HCT116 (cell line): ENCODE results near the gene NINJ2. TPM values are rescaled to one million over a fixed set of nuclear protein-coding genes. Genes with fewer than 3 reads are reported as not detected.

ENCODE experiments used
- ATAC-seq: fragments of 200-7000 bp; cut with Tn5 transposase; 2 replicates; pipeline ENCODE4 v1.9.1; 2020; ENCODE audit warnings: mild to moderate bottlenecking, moderate library complexity
- BruUV-seq: library from RNA; stranded (reverse); fragments of 400-500 nt; replicated peaks from 2 replicates; lab custom pipeline; 2021; lab: Mats Ljungman, UMichigan
- CTCF ChIA-PET: fragments of 300-600 bp; sonication (Branson Sonifier 250); formaldehyde crosslinking; loops from one replicate; lab custom pipeline; 2021; ENCODE audit warnings: antibody characterized with exemption; lab: Charles Lee
- POLR2A ChIA-PET: fragments of 300-600, 350-600 bp; sonication (Branson Sonifier 250); formaldehyde crosslinking; loops from one replicate; lab custom pipeline; 2021; ENCODE audit warnings: antibody characterized with exemption; lab: Charles Lee
- RAD21 ChIA-PET, 2 experiments: fragments of 300-600 bp; sonication (Branson Sonifier 250); formaldehyde crosslinking; loops; one replicate each; lab custom pipeline; 2023; ENCODE audit warnings: low total read pairs in 2 of 2; ENCODE audit not compliant: uncharacterized antibody in 2 of 2, unreplicated experiment in 2 of 2, low non-redundant PET in 1 of 2; lab: Charles Lee
- DNase-seq: peaks from one replicate; pipeline ENCODE4 v3.0.0-alpha.2; 2010; ENCODE audit warnings: low read depth, low spot score
- H2AFZ ChIP-seq: fragments of 200-600 bp; shearing (Covaris generic), sonication (generic); 2 replicates; pipeline ENCODE4 v1.6.1; 2017; ENCODE audit warnings: low read depth, mixed run types, mixed read lengths, antibody characterized with exemption, low read length; ENCODE audit not compliant: poor library complexity, severe bottlenecking
- H3K27ac ChIP-seq: 2 replicates; pipeline ENCODE4 v1.5.1; 2012; ENCODE audit warnings: low read depth, low read length
- H3K27me3 ChIP-seq: fragments of 200-600 bp; sonication (generic); 2 replicates; pipeline ENCODE4 v1.6.1; 2016; ENCODE audit warnings: mixed run types, low read length, mixed read lengths; ENCODE audit not compliant: insufficient read depth
- H3K36me3 ChIP-seq, 2 experiments: fragments of 200-500 bp in 1 of 2; fragments of 200-600 bp in 1 of 2; sonication (Bioruptor generic) in 1 of 2; sonication (generic) in 1 of 2; 2 replicates each; pipeline versions ENCODE4 v1.5.1 to v1.6.1; 2014 to 2016; ENCODE audit warnings: low read length in 2 of 2, inconsistent platforms in 1 of 2, mixed read lengths in 1 of 2, mixed run types in 1 of 2; ENCODE audit not compliant: insufficient read depth in 2 of 2, control insufficient read depth in 1 of 2
- H3K4me1 ChIP-seq, 2 experiments: fragments of 200-600 bp in 1 of 2; sonication (generic) in 1 of 2; 2 replicates each; pipeline versions ENCODE4 v1.5.1 to v1.6.1; 2012 to 2017; ENCODE audit warnings: low read length in 2 of 2, inconsistent platforms in 1 of 2, mild to moderate bottlenecking in 1 of 2, mixed read lengths in 1 of 2, mixed run types in 1 of 2, moderate library complexity in 1 of 2; ENCODE audit not compliant: insufficient read depth in 2 of 2, control insufficient read depth in 1 of 2
- H3K4me2 ChIP-seq: fragments of 200-600 bp; sonication (generic); 2 replicates; pipeline ENCODE4 v1.6.1; 2017; ENCODE audit warnings: mixed run types, low read length, mixed read lengths
- H3K4me3 ChIP-seq, 2 experiments: fragments of 200-600 bp in 1 of 2; sonication (generic) in 1 of 2; replicated peaks in 1 of 2; 2 replicates each; pipeline ENCODE4 v1.5.1; 2011 to 2016; ENCODE audit warnings: low read length in 2 of 2, control low read depth in 1 of 2, low read depth in 1 of 2, mild to moderate bottlenecking in 1 of 2, mixed read lengths in 1 of 2, mixed run types in 1 of 2
- H3K79me2 ChIP-seq: fragments of 200-600 bp; sonication (generic); 2 replicates; pipeline ENCODE4 v1.6.1; 2017; ENCODE audit warnings: mild to moderate bottlenecking, mixed run types, low read length, moderate library complexity, mixed read lengths; ENCODE audit not compliant: insufficient read depth
- H3K9ac ChIP-seq: fragments of 200-600 bp; sonication (generic); 2 replicates; pipeline ENCODE4 v1.6.1; 2016; ENCODE audit warnings: low read length, mixed read lengths
- H3K9me2 ChIP-seq: fragments of 200-600 bp; sonication (generic), shearing (Covaris generic); 2 replicates; pipeline ENCODE4 v1.6.1; 2017; ENCODE audit warnings: mixed run types, mild to moderate bottlenecking, moderate library complexity; ENCODE audit not compliant: insufficient read depth
- H3K9me3 ChIP-seq, 2 experiments: fragments of 200-500 bp in 1 of 2; fragments of 200-600 bp in 1 of 2; sonication (Bioruptor generic) in 1 of 2; sonication (generic) in 1 of 2; 2 replicates each; pipeline ENCODE4 v1.6.1; 2014 to 2017; ENCODE audit warnings: low read length in 2 of 2, mixed read lengths in 2 of 2, inconsistent platforms in 1 of 2, low read depth in 1 of 2, mild to moderate bottlenecking in 1 of 2, mixed run types in 1 of 2, moderate library complexity in 1 of 2; ENCODE audit not compliant: control insufficient read depth in 1 of 2, insufficient read depth in 1 of 2
- H4K20me1 ChIP-seq: fragments of 200-600 bp; sonication (generic), shearing (Covaris generic); 2 replicates; pipeline ENCODE4 v1.6.1; 2017; ENCODE audit warnings: mixed run types, mild to moderate bottlenecking, moderate library complexity; ENCODE audit not compliant: insufficient read depth
- CBX3 ChIP-seq: IDR thresholded peaks from 2 replicates; pipeline ENCODE4 v1.6.1; 2012; ENCODE audit warnings: low read depth
- EGR1 ChIP-seq: IDR thresholded peaks from 2 replicates; pipeline ENCODE4 v1.6.1; 2012; ENCODE audit warnings: low read depth
- EZH2 ChIP-seq: fragments of 200-600 bp; sonication (generic); IDR thresholded peaks from 2 replicates; pipeline ENCODE4 v1.6.1; 2017; ENCODE audit warnings: antibody characterized with exemption, mixed run types
- EZH2phosphoT487 ChIP-seq: fragments of 200-600 bp; IDR thresholded peaks from 2 replicates; pipeline ENCODE4 v1.6.1; 2018; ENCODE audit warnings: antibody characterized with exemption, borderline replicate concordance
- FOSL1 ChIP-seq: IDR thresholded peaks from 2 replicates; pipeline ENCODE4 v1.6.1; 2012; ENCODE audit warnings: low read depth
- JUND ChIP-seq: IDR thresholded peaks from 2 replicates; pipeline ENCODE4 v1.6.1; 2012
- POLR2A ChIP-seq: IDR thresholded peaks from 2 replicates; pipeline ENCODE4 v1.7.0; 2011; ENCODE audit warnings: borderline replicate concordance; ENCODE audit not compliant: insufficient read depth, insufficient read length; ENCODE audit errors: extremely low read depth
- POLR2AphosphoS5 ChIP-seq: IDR thresholded peaks from 2 replicates; pipeline ENCODE4 v1.6.1; 2011; ENCODE audit warnings: mild to moderate bottlenecking, low read depth, low read length, moderate library complexity
- RAD21 ChIP-seq: IDR thresholded peaks from 2 replicates; pipeline ENCODE4 v1.6.1; 2012; ENCODE audit warnings: low read depth, mild to moderate bottlenecking
- SIN3A ChIP-seq: IDR thresholded peaks from 2 replicates; pipeline ENCODE4 v1.6.1; 2012; ENCODE audit warnings: low read depth
- SP1 ChIP-seq: IDR thresholded peaks from 2 replicates; pipeline ENCODE4 v1.6.1; 2012; ENCODE audit warnings: low read depth
- TCF7L2 ChIP-seq: IDR thresholded peaks from 2 replicates; pipeline ENCODE4 v1.7.0; 2011; ENCODE audit warnings: borderline replicate concordance, inconsistent platforms; ENCODE audit not compliant: insufficient read depth, insufficient read length; ENCODE audit errors: extremely low read depth
- YY1 ChIP-seq: IDR thresholded peaks from 2 replicates; pipeline ENCODE4 v1.6.1; 2011; ENCODE audit warnings: low read length, low read depth, moderate library complexity, mild to moderate bottlenecking; ENCODE audit not compliant: insufficient replicate concordance; ENCODE audit errors: extremely low read depth
- ZFX ChIP-seq: fragments of 450-650 bp; IDR thresholded peaks from 2 replicates; pipeline ENCODE4 v1.6.1; 2017
- ZNF274 ChIP-seq: fragments of 200-500 bp; sonication (Bioruptor generic); IDR thresholded peaks from 2 replicates; pipeline ENCODE4 v1.6.1; 2014; ENCODE audit warnings: mild to moderate bottlenecking, low read depth, low read length, inconsistent platforms
- intact Hi-C: fragments of 100-400 bp; cut with micrococcal nuclease; formaldehyde crosslinking; loops from 2 replicates; pipeline ENCODE4 v1.10.0; 2022
- total RNA-seq: library from RNA; stranded (reverse); gene quantifications from one replicate; pipeline ENCODE4 v1.2.1, GENCODE V29; 2021; ENCODE audit not compliant: unreplicated experiment
- TF ChIP-seq, protein P1 (sequence below): IDR thresholded peaks from 2 replicates; pipeline ENCODE4 v1.6.1; 2011; ENCODE audit warnings: mild to moderate bottlenecking, low read length, moderate library complexity; ENCODE audit not compliant: insufficient replicate concordance; ENCODE audit errors: extremely low read depth
- TF ChIP-seq, protein P2 (sequence below): IDR thresholded peaks from 2 replicates; pipeline ENCODE4 v1.6.1; 2012
- TF ChIP-seq, protein P3 (sequence below), 3 experiments: fragments of 200-600 bp in 1 of 3; sonication (generic) in 1 of 3; IDR thresholded peaks in 2 of 3; conservative IDR thresholded peaks in 1 of 3; 2 replicates each; pipeline ENCODE4 v1.5.1; 2012 to 2017; ENCODE audit warnings: low read depth in 2 of 3, low read length in 2 of 3, antibody characterized with exemption in 1 of 3, borderline replicate concordance in 1 of 3, control low read depth in 1 of 3, mild to moderate bottlenecking in 1 of 3, mixed read lengths in 1 of 3, mixed run types in 1 of 3, moderate library complexity in 1 of 3; ENCODE audit not compliant: insufficient read depth in 1 of 3
- TF ChIP-seq, protein P4 (sequence below): IDR thresholded peaks from 2 replicates; pipeline ENCODE4 v1.6.1; 2012

The NINJ2 gene
- total RNA-seq, 1 experiment from 2014 or later, result not detected

DNA sequence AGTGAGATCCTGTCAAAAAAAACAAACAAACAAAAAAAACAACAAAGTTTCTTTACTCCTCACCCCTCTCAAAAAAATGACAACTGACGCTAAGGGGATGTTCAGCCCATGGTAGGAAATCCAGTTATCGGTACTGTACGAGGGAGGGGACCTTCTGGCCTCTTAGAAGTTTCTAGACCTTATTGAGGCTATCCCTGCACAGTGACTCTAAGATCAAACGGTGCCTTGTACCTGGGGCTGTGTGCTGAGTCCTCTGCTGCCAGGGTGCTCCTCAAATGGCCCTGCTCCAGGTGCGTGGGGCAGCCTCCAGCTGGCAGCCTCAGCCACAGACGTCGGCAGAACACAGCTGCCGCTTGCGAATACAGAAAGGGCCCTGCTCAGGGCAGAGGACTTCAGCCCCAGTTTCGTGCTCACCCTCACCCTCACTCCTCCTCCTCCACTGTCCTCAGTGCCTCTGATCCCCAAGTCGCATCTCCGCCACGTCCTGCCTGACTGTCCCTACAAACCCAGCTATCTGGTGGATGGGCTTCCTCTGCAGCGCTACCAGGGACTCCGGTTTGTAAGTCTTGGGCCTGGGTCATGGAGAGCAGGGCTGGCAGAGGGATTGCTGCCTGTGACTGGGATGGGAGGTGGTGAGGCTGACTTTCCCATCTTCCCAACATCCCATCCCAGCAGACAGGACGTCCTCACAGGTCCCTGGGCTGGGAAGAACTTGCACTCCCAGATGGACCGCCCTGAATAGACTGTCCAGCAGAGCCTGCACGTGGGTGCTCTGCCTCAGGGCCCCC is 112.6 kb downstream of the NINJ2 start:
- Histone ChIP-seq H2AFZ (no peak overlapping the region), H3K9me2 (no peaks in the 10 kb centered on the region), H3K27me3 (no peaks in the 10 kb centered on the region), H3K4me2 (no peak overlapping the region), H3K9me3 (no peaks in the 10 kb centered on the region), H3K36me3 (no peaks in the 10 kb centered on the region)
- TF ChIP-seq YY1 (no peak), JUND (no peak), ZNF274 (no peak), ZFX (no peak), POLR2A (no peak), FOSL1 (no peak), RAD21 (no peak), CBX3 (no peak), EZH2 (no peak), POLR2AphosphoS5 (no peak), TCF7L2 (no peak), EGR1 (no peak), SP1 (no peak), EZH2phosphoT487 (no peak), SIN3A (no peak)
- TF ChIP-seq, protein P1, sequence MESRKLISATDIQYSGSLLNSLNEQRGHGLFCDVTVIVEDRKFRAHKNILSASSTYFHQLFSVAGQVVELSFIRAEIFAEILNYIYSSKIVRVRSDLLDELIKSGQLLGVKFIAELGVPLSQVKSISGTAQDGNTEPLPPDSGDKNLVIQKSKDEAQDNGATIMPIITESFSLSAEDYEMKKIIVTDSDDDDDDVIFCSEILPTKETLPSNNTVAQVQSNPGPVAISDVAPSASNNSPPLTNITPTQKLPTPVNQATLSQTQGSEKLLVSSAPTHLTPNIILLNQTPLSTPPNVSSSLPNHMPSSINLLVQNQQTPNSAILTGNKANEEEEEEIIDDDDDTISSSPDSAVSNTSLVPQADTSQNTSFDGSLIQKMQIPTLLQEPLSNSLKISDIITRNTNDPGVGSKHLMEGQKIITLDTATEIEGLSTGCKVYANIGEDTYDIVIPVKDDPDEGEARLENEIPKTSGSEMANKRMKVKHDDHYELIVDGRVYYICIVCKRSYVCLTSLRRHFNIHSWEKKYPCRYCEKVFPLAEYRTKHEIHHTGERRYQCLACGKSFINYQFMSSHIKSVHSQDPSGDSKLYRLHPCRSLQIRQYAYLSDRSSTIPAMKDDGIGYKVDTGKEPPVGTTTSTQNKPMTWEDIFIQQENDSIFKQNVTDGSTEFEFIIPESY, result no peak
- TF ChIP-seq, protein P2, sequence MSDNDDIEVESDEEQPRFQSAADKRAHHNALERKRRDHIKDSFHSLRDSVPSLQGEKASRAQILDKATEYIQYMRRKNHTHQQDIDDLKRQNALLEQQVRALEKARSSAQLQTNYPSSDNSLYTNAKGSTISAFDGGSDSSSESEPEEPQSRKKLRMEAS, result no peak
- TF ChIP-seq, protein P3, sequence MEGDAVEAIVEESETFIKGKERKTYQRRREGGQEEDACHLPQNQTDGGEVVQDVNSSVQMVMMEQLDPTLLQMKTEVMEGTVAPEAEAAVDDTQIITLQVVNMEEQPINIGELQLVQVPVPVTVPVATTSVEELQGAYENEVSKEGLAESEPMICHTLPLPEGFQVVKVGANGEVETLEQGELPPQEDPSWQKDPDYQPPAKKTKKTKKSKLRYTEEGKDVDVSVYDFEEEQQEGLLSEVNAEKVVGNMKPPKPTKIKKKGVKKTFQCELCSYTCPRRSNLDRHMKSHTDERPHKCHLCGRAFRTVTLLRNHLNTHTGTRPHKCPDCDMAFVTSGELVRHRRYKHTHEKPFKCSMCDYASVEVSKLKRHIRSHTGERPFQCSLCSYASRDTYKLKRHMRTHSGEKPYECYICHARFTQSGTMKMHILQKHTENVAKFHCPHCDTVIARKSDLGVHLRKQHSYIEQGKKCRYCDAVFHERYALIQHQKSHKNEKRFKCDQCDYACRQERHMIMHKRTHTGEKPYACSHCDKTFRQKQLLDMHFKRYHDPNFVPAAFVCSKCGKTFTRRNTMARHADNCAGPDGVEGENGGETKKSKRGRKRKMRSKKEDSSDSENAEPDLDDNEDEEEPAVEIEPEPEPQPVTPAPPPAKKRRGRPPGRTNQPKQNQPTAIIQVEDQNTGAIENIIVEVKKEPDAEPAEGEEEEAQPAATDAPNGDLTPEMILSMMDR (IDR thresholded peaks at IDR 0.05 in 2 of 3, conservative IDR thresholded peaks at IDR 0.05 in 1 of 3; ENCODE audit: borderline replicate concordance in 1 of 3, insufficient read depth in 1 of 3, low read depth in 2 of 3, low read length in 2 of 3), result no peak
- TF ChIP-seq, protein P4, sequence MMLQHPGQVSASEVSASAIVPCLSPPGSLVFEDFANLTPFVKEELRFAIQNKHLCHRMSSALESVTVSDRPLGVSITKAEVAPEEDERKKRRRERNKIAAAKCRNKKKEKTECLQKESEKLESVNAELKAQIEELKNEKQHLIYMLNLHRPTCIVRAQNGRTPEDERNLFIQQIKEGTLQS, result no peak
- TF ChIP-seq, all 23 proteins: peak for 0
- RAD21 ChIA-PET, result no interaction called here
- Histone ChIP-seq H3K9ac (no peak overlapping the region), H4K20me1 (no peaks in the 10 kb centered on the region), H3K4me1 (peaks cover 0 to 4% of the 10 kb centered on the region in 2 experiments; a peak in 1 of 4 replicates), H3K79me2 (no peaks in the 10 kb centered on the region), H3K4me3 (no peak overlapping the region), H3K27ac (no peak overlapping the region)
- DNase-seq (no peak), ATAC-seq (no peak)
- CTCF ChIA-PET, result no interaction called here
- POLR2A ChIA-PET, result no interaction called here
- no TSS peak for BruUV-seq
- intact Hi-C loops, result no loop called here
